Ascending aorta (tissue), 2 donors: ENCODE measurements around the gene SKAP1. TPM values are rescaled to one million over a fixed set of nuclear protein-coding genes. Genes with fewer than 3 reads are reported as not detected.

Source experiments
- DNase-seq, 2 donors: peaks; one replicate each; pipeline ENCODE4 v3.0.0-alpha.2; 2019; ENCODE audit warnings: low spot score in 2 of 2
- H3K27ac ChIP-seq, 2 donors: fragments of 200-600 bp; sonication (generic); one replicate each; pipeline ENCODE4 v1.5.1; 2016 to 2017; ENCODE audit warnings: mild to moderate bottlenecking in 1 of 2
- H3K27me3 ChIP-seq: fragments of 200-600 bp; sonication (generic); one replicate; pipeline ENCODE4 v1.5.1; 2017
- H3K36me3 ChIP-seq, 2 donors: fragments of 200-600 bp; sonication (generic); one replicate each; pipeline ENCODE4 v1.5.1; 2016
- H3K4me1 ChIP-seq, 2 donors: fragments of 200-600 bp; sonication (generic); one replicate each; pipeline ENCODE4 v1.5.1; 2016 to 2017; ENCODE audit warnings: mild to moderate bottlenecking in 1 of 2
- H3K4me3 ChIP-seq, 2 donors: fragments of 200-600 bp; sonication (generic); one replicate each; pipeline ENCODE4 v1.5.1; 2016 to 2017; ENCODE audit warnings: mild to moderate bottlenecking in 1 of 2
- H3K9me3 ChIP-seq, 2 donors: fragments of 200-600 bp; sonication (generic); one replicate each; pipeline ENCODE4 v1.5.1; 2016
- CTCF ChIP-seq, 3 experiments: fragments of 200-600 bp in 2 of 3; fragments of 450-650 bp in 1 of 3; sonication (generic) in 2 of 3; IDR thresholded peaks; one replicate each; pipeline ENCODE4 v1.5.1; 2016 to 2019; ENCODE audit warnings: antibody characterized with exemption in 3 of 3, mild to moderate bottlenecking in 1 of 3, moderate library complexity in 1 of 3
- intact Hi-C: fragments of 100-400 bp; cut with DNase I; formaldehyde crosslinking; loops from one replicate; pipeline ENCODE4 v1.15.1; 2023
- total RNA-seq: library from RNA; depleted of rRNA; stranded (reverse); fragments of >200 nt; gene quantifications from one replicate; pipeline ENCODE4 v1.1.0, GENCODE V29; 2016

The SKAP1 gene
- total RNA-seq, 1 donor from 2014 or later: not detected

- H3K9me3 ChIP-seq: no peaks in the 10 kb centered on the region
- no peak for TF ChIP-seq CTCF (IDR thresholded peaks at IDR 0.05)
- intact Hi-C loops: no loop called here
- H3K36me3 ChIP-seq: no peaks in the 10 kb centered on the region
- H3K27me3 ChIP-seq: no peaks in the 10 kb centered on the region
- no peaks in the 10 kb centered on the region for H3K4me1 ChIP-seq
- no peak overlapping the region for H3K4me3 ChIP-seq
- no peak for DNase-seq
- no peak overlapping the region for H3K27ac ChIP-seq
Observed at GRCh38 chr17:48244121-48244711, 185.8 kb downstream of the SKAP1 start.

- Histone ChIP-seq H3K9me3 (no peaks in the 10 kb centered on the region), H3K27ac (no peak overlapping the region), H3K27me3 (no peaks in the 10 kb centered on the region), H3K4me1 (no peaks in the 10 kb centered on the region), H3K36me3 (no peaks in the 10 kb centered on the region), H3K4me3 (no peak overlapping the region)
- TF ChIP-seq CTCF (IDR thresholded peaks at IDR 0.05): no peak
- no peak for DNase-seq
- intact Hi-C loops: no loop called here
Observed at GRCh38 chr17:48241770-48242497, 188.1 kb downstream of the SKAP1 start.

GRCh38 chr17:48241131-48241591, 188.9 kb downstream of the SKAP1 start:
- H3K36me3 ChIP-seq: no peaks in the 10 kb centered on the region
- peak in 1 of 2 donors; percentile 9 for DNase-seq
- no peaks in the 10 kb centered on the region for H3K9me3 ChIP-seq
- H3K27me3 ChIP-seq: no peaks in the 10 kb centered on the region
- no peaks in the 10 kb centered on the region for H3K4me1 ChIP-seq
- H3K4me3 ChIP-seq: no peak overlapping the region
- no peak for TF ChIP-seq CTCF (IDR thresholded peaks at IDR 0.05)
- H3K27ac ChIP-seq: no peak overlapping the region
- intact Hi-C loops: no loop called here

GRCh38 chr17:48240562-48241130, 189.4 kb downstream of the SKAP1 start:
- Histone ChIP-seq H3K4me1 (no peaks in the 10 kb centered on the region), H3K36me3 (no peaks in the 10 kb centered on the region), H3K9me3 (no peaks in the 10 kb centered on the region), H3K27ac (no peak overlapping the region), H3K27me3 (no peaks in the 10 kb centered on the region), H3K4me3 (no peak overlapping the region)
- intact Hi-C loops: no loop called here
- DNase-seq: no peak
- TF ChIP-seq CTCF (IDR thresholded peaks at IDR 0.05): no peak

- Histone ChIP-seq H3K27me3 (no peaks in the 10 kb centered on the region), H3K27ac (no peak overlapping the region), H3K4me1 (no peaks in the 10 kb centered on the region), H3K9me3 (no peaks in the 10 kb centered on the region), H3K4me3 (no peak overlapping the region), H3K36me3 (no peaks in the 10 kb centered on the region)
- intact Hi-C loops: no loop called here
- no peak for DNase-seq
- TF ChIP-seq CTCF (IDR thresholded peaks at IDR 0.05): no peak
Observed at GRCh38 chr17:48240122-48240521, 189.9 kb downstream of the SKAP1 start.
